ENCODE data around the gene SYT4. TPM values are rescaled to one million over a fixed set of nuclear protein-coding genes. Genes with fewer than 3 reads are reported as not detected.

Gene SYT4, protein sequence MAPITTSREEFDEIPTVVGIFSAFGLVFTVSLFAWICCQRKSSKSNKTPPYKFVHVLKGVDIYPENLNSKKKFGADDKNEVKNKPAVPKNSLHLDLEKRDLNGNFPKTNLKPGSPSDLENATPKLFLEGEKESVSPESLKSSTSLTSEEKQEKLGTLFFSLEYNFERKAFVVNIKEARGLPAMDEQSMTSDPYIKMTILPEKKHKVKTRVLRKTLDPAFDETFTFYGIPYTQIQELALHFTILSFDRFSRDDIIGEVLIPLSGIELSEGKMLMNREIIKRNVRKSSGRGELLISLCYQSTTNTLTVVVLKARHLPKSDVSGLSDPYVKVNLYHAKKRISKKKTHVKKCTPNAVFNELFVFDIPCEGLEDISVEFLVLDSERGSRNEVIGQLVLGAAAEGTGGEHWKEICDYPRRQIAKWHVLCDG
- polyA plus RNA-seq (2012; rRNA removed) = 0.44 and 1.3 TPM in 2 replicates
- polyA plus RNA-seq (2012; cell fraction: cytosol; rRNA removed) = 2.9 and 3.9 TPM in 2 replicates
- polyA plus RNA-seq (2012; cell fraction: nucleus; rRNA removed) = 0.43 TPM in 2 replicates

DNA sequence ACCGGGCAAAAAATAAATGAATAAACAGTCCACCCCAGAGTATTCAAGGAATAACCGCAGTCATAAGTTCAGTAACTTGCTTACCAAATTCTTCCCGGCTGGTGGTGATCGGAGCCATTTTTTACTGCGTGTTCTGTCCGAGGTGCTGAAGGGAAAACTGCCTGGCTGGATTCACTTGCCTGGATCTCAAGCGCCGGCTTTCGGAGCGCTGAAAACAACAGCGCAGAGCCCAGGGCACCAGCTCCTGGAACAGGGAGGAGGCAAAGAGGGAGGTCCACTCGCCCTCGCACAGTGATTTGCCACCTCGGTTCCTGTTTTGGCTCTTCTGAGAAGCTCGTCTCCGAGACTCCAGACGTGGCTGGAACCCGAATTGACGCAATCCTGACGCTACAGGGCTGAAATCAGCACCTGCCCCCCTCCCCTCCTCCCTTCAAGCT is at the start of gene SYT4:
SYT4 (minus strand) TSS at position 327 of the 437 bp plus-strand sequence; CDS start at position 118, 209 bp downstream.
- Histone ChIP-seq H3K9me3 (no peaks in the 10 kb centered on the region), H3K27ac (ENCODE audit: low read depth in 2 of 2, low read length in 1 of 2) (peak within 1 kb of the TSS in 1 of 2 experiments; percentile 60; a peak in 2 of 4 replicates), H3K9ac (no peak within 1 kb of the TSS), H3K4me3 (ENCODE audit: low read depth in 2 of 2, low read length in 1 of 2) (peak within 1 kb of the TSS; percentile 23 to 38; a peak in 3 of 4 replicates), H3K79me2 (ENCODE audit: insufficient read depth) (no peaks in the 10 kb centered on the region), H4K20me1 (ENCODE audit: insufficient read depth) (no peaks in the 10 kb centered on the region), H2AFZ (ENCODE audit: low read depth) (no peak within 1 kb of the TSS), H3F3A (replicated peaks; ENCODE audit: insufficient read depth) (no peaks in the 10 kb centered on the region), H3K4me2 (0 out of 2 replicates have a peak within 1 kb of the TSS, but pooled peaks have one; percentile 60), H3K27me3 (ENCODE audit: insufficient read depth) (no peaks in the 10 kb centered on the region), H3K9me2 (no peaks in the 10 kb centered on the region), H3K36me3 (replicated peaks in 1 of 2; ENCODE audit: control insufficient read depth in 1 of 2, insufficient read depth in 2 of 2, low read length in 1 of 2) (no peaks in the 10 kb centered on the region), H3K4me1 (ENCODE audit: control insufficient read depth in 1 of 2, insufficient read depth in 2 of 2, low read depth in 1 of 2, low read length in 1 of 2) (peaks cover 0 to 15% of the 10 kb centered on the region in 2 experiments; a peak in 2 of 4 replicates)
- ChIA-PET CTCF (interaction anchor here (0.7 to 2.4 kb wide), 10 partner anchors 117 to 1224 kb away, joined by 3 to 10 read pairs (median 7); no protein-coding TSS in a partner anchor), POLR2A (interaction anchor here (1.0 to 1.4 kb wide), 3 partner anchors 662 to 1163 kb away, joined by 4 to 6 read pairs (median 5); no protein-coding TSS in a partner anchor)
- TF ChIP-seq GABPA (IDR thresholded peaks at IDR 0.05; ENCODE audit: low read depth) (no peak), RAD21 (IDR thresholded peaks at IDR 0.05; ENCODE audit: low read length) (peak; percentile 44), NRF1 (IDR thresholded peaks at IDR 0.05; ENCODE audit: low read depth, low read length) (0 out of 2 replicates have a peak, but pooled peaks have one; percentile 2), YY1 (IDR thresholded peaks at IDR 0.05; ENCODE audit: low read depth) (peak; percentile 42; the same call in 1 of the 2 replicates), SMC3 (IDR thresholded peaks at IDR 0.05; ENCODE audit: low read depth, low read length) (peak; percentile 11; the same call in 1 of the 2 replicates), MXI1 (IDR thresholded peaks at IDR 0.05; ENCODE audit: low read depth, low read length) (peak; percentile 58; the same call in 1 of the 2 replicates)
- TF ChIP-seq, protein P1, sequence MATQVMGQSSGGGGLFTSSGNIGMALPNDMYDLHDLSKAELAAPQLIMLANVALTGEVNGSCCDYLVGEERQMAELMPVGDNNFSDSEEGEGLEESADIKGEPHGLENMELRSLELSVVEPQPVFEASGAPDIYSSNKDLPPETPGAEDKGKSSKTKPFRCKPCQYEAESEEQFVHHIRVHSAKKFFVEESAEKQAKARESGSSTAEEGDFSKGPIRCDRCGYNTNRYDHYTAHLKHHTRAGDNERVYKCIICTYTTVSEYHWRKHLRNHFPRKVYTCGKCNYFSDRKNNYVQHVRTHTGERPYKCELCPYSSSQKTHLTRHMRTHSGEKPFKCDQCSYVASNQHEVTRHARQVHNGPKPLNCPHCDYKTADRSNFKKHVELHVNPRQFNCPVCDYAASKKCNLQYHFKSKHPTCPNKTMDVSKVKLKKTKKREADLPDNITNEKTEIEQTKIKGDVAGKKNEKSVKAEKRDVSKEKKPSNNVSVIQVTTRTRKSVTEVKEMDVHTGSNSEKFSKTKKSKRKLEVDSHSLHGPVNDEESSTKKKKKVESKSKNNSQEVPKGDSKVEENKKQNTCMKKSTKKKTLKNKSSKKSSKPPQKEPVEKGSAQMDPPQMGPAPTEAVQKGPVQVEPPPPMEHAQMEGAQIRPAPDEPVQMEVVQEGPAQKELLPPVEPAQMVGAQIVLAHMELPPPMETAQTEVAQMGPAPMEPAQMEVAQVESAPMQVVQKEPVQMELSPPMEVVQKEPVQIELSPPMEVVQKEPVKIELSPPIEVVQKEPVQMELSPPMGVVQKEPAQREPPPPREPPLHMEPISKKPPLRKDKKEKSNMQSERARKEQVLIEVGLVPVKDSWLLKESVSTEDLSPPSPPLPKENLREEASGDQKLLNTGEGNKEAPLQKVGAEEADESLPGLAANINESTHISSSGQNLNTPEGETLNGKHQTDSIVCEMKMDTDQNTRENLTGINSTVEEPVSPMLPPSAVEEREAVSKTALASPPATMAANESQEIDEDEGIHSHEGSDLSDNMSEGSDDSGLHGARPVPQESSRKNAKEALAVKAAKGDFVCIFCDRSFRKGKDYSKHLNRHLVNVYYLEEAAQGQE (IDR thresholded peaks at IDR 0.05; ENCODE audit: low read depth, low read length) = peak; percentile 98
- TF ChIP-seq, protein P2, sequence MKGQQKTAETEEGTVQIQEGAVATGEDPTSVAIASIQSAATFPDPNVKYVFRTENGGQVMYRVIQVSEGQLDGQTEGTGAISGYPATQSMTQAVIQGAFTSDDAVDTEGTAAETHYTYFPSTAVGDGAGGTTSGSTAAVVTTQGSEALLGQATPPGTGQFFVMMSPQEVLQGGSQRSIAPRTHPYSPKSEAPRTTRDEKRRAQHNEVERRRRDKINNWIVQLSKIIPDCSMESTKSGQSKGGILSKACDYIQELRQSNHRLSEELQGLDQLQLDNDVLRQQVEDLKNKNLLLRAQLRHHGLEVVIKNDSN (IDR thresholded peaks at IDR 0.05; ENCODE audit: borderline replicate concordance, low read depth) = no peak
- 3% methylated on average over 20 of the region's 20 CpGs for WGBS (ENCODE audit: low lambda C conversion rate)
- peak; percentile 40 for DNase-seq

DNA sequence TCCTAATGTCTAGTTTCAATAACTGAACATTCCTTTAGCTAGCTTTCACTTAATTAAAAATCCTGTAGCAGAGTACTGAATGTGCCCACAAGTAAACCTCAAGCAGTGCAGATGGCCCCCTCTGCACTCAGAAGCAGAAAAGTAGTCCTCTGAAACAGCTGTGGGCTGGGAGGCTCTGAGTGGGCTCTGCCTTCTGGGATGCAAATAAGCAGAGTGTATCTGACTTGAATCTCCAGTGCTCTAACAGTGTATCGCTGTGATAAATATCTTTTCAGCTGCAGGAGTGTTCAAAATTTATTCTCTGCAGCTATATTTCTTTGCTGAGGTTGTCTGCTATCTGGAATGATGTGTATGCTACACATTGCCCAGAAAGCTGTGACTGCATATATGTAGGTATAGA is 44.8 kb upstream of the SYT4 start:
- H3K36me3 ChIP-seq (replicated peaks in 1 of 2; ENCODE audit: control insufficient read depth in 1 of 2, insufficient read depth in 2 of 2, low read length in 1 of 2) = no peaks in the 10 kb centered on the region
- no peak overlapping the region for H3K4me3 ChIP-seq (ENCODE audit: low read depth in 2 of 2, low read length in 1 of 2)
- no peaks in the 10 kb centered on the region; a peak in 1 of 4 replicates for H3K4me1 ChIP-seq (ENCODE audit: control insufficient read depth in 1 of 2, insufficient read depth in 2 of 2, low read depth in 1 of 2, low read length in 1 of 2)
- DNase-seq = peak; percentile 4
- H3K27me3 ChIP-seq (ENCODE audit: insufficient read depth) = no peaks in the 10 kb centered on the region
- no peak overlapping the region for H3K27ac ChIP-seq (ENCODE audit: low read depth in 2 of 2, low read length in 1 of 2)
- H3K9ac ChIP-seq = no peak overlapping the region
- ChIA-PET CTCF (interaction anchor here (0.8 to 0.9 kb wide), 2 partner anchors 50 to 1269 kb away, joined by 3 read pairs; no protein-coding TSS in a partner anchor), POLR2A (no interaction called here)
- H3K9me3 ChIP-seq = no peaks in the 10 kb centered on the region
- H3K4me2 ChIP-seq = no peak overlapping the region
- no peaks in the 10 kb centered on the region for H3K79me2 ChIP-seq (ENCODE audit: insufficient read depth)
- no peaks in the 10 kb centered on the region for H3K9me2 ChIP-seq
- H4K20me1 ChIP-seq (ENCODE audit: insufficient read depth) = no peaks in the 10 kb centered on the region
- no peaks in the 10 kb centered on the region for H3F3A ChIP-seq (replicated peaks; ENCODE audit: insufficient read depth)
- H2AFZ ChIP-seq (ENCODE audit: low read depth) = no peak overlapping the region
- 0% methylated on average over 1 of the region's 1 CpG for WGBS (ENCODE audit: low lambda C conversion rate)
- TF ChIP-seq NRF1 (IDR thresholded peaks at IDR 0.05; ENCODE audit: low read depth, low read length) = no peak
- peak; percentile 64 for TF ChIP-seq GATA2 (CRISPR knock-in tag; IDR thresholded peaks at IDR 0.05)
- no peak for TF ChIP-seq NFIC (IDR thresholded peaks at IDR 0.05; ENCODE audit: borderline replicate concordance)
- no peak for TF ChIP-seq MEF2A (IDR thresholded peaks at IDR 0.05; ENCODE audit: borderline replicate concordance, low read depth)
- no peak for TF ChIP-seq SMC3 (IDR thresholded peaks at IDR 0.05; ENCODE audit: low read depth, low read length)
- TF ChIP-seq, protein P3, sequence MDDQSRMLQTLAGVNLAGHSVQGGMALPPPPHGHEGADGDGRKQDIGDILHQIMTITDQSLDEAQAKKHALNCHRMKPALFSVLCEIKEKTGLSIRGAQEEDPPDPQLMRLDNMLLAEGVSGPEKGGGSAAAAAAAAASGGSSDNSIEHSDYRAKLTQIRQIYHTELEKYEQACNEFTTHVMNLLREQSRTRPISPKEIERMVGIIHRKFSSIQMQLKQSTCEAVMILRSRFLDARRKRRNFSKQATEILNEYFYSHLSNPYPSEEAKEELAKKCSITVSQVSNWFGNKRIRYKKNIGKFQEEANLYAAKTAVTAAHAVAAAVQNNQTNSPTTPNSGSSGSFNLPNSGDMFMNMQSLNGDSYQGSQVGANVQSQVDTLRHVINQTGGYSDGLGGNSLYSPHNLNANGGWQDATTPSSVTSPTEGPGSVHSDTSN (IDR thresholded peaks at IDR 0.05) = no peak
- TF ChIP-seq, protein P4, sequence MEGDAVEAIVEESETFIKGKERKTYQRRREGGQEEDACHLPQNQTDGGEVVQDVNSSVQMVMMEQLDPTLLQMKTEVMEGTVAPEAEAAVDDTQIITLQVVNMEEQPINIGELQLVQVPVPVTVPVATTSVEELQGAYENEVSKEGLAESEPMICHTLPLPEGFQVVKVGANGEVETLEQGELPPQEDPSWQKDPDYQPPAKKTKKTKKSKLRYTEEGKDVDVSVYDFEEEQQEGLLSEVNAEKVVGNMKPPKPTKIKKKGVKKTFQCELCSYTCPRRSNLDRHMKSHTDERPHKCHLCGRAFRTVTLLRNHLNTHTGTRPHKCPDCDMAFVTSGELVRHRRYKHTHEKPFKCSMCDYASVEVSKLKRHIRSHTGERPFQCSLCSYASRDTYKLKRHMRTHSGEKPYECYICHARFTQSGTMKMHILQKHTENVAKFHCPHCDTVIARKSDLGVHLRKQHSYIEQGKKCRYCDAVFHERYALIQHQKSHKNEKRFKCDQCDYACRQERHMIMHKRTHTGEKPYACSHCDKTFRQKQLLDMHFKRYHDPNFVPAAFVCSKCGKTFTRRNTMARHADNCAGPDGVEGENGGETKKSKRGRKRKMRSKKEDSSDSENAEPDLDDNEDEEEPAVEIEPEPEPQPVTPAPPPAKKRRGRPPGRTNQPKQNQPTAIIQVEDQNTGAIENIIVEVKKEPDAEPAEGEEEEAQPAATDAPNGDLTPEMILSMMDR (IDR thresholded peaks at IDR 0.05) = no peak
- no peak for TF ChIP-seq EZH2phosphoT487 (IDR thresholded peaks at IDR 0.05; ENCODE audit: borderline replicate concordance, low read depth)
- peak in 1 of 2 experiments; percentile 47; a peak in 1 of 4 replicates for TF ChIP-seq EP300 (IDR thresholded peaks at IDR 0.05; ENCODE audit: borderline replicate concordance in 1 of 2, low read depth in 1 of 2, low read length in 1 of 2)
- no peak for TF ChIP-seq FOSL2 (IDR thresholded peaks at IDR 0.05; ENCODE audit: borderline replicate concordance, low read depth)
- TF ChIP-seq RCOR1 (IDR thresholded peaks at IDR 0.05; ENCODE audit: low read length) = peak; percentile 13; the same call in 1 of the 2 replicates

All from SK-N-SH (cell line).